HepG2 (cell line): ENCODE data around the gene SCNM1. TPM values are rescaled to one million over a fixed set of nuclear protein-coding genes. Genes with fewer than 3 reads are reported as not detected.
A peak's percentile ranks its signal among the peaks of the same experiment; 100 is the strongest.

Experiments
- AGO2 ChIP-seq: fragments of 200-400 bp; formaldehyde crosslinking; optimal IDR thresholded peaks from 2 replicates; pipeline ENCODE3; 2017; ENCODE audit warnings: mild to moderate bottlenecking, low read depth, low read length, moderate library complexity
- ARID2 ChIP-seq: sonication (generic); formaldehyde crosslinking; IDR thresholded peaks from 2 replicates; pipeline ENCODE4 v1.8.1; 2022; ENCODE audit warnings: mild to moderate bottlenecking, missing genetic modification reagents, borderline replicate concordance
- CERS6 ChIP-seq: sonication (generic); formaldehyde crosslinking; IDR thresholded peaks from 2 replicates; pipeline ENCODE4 v1.5.0; 2020; ENCODE audit warnings: missing genetic modification reagents
- HNRNPUL1 ChIP-seq: fragments of 200-400 bp; formaldehyde crosslinking; IDR thresholded peaks from 2 replicates; pipeline ENCODE4 v1.6.1; 2017; ENCODE audit warnings: low read depth, mild to moderate bottlenecking, low read length, moderate library complexity
- JUND ChIP-seq: sonication (generic); formaldehyde crosslinking; IDR thresholded peaks from 2 replicates; pipeline ENCODE4 v1.8.0; 2022; ENCODE audit warnings: mild to moderate bottlenecking, missing genetic modification reagents
- KDM2A ChIP-seq: sonication (generic); formaldehyde crosslinking; IDR thresholded peaks from 2 replicates; pipeline ENCODE4 v1.4.0; 2020; ENCODE audit warnings: low read depth, missing genetic modification reagents, borderline replicate concordance
- KLF12 ChIP-seq: sonication (generic); formaldehyde crosslinking; IDR thresholded peaks from 2 replicates; pipeline ENCODE4 v1.4.0; 2020; ENCODE audit warnings: missing genetic modification reagents, borderline replicate concordance
- LBX2 ChIP-seq: sonication (generic); formaldehyde crosslinking; IDR thresholded peaks from 2 replicates; pipeline ENCODE4 v1.5.0; 2020; ENCODE audit warnings: missing genetic modification reagents, mild to moderate bottlenecking, borderline replicate concordance
- NAIF1 ChIP-seq: sonication (generic); formaldehyde crosslinking; IDR thresholded peaks from 2 replicates; pipeline ENCODE4 v1.5.0; 2020; ENCODE audit warnings: mild to moderate bottlenecking, missing genetic modification reagents, borderline replicate concordance
- NR2F1 ChIP-seq, 2 experiments: fragments of 450-650 bp in 1 of 2; formaldehyde crosslinking in 1 of 2; IDR thresholded peaks; 2 replicates each; pipeline versions ENCODE4 v1.5.0 to v1.6.1; 2016 to 2020; ENCODE audit warnings: mild to moderate bottlenecking in 1 of 2, missing compliant biosample characterization in 1 of 2, missing genetic modification reagents in 1 of 2, moderate library complexity in 1 of 2
- NR2F6 ChIP-seq, 2 experiments: IDR thresholded peaks; 2 replicates each; pipeline ENCODE4 v1.6.1; 2016; ENCODE audit warnings: antibody characterized with exemption in 1 of 2, mild to moderate bottlenecking in 1 of 2
- RNF2 ChIP-seq: fragments of 450-650 bp; conservative IDR thresholded peaks from 2 replicates; pipeline ENCODE4 v1.6.1; 2016; ENCODE audit warnings: low read depth
- SMARCE1 ChIP-seq: fragments of 450-650 bp; IDR thresholded peaks from 2 replicates; pipeline ENCODE4 v1.6.1; 2017; ENCODE audit warnings: borderline replicate concordance
- ZNF180 ChIP-seq: sonication (generic); formaldehyde crosslinking; IDR thresholded peaks from 2 replicates; pipeline ENCODE4 v1.4.0; 2020; ENCODE audit warnings: low read depth, missing genetic modification reagents, borderline replicate concordance
- ZNF773 ChIP-seq: sonication (generic); formaldehyde crosslinking; IDR thresholded peaks from 2 replicates; pipeline ENCODE4 v1.4.0; 2020; ENCODE audit warnings: missing genetic modification reagents, borderline replicate concordance
- polyA plus RNA-seq, 8 experiments: library from polyadenylated mRNA; depleted of rRNA in 3 of 8; stranded (reverse) in 7 of 8; unstranded in 1 of 8; fragments of >200 nt; fragmentation: Illumina TruSeq in 4 of 8; extraction: Trizol in 4 of 8; gene quantifications; 2 replicates each; pipeline versions ENCODE4 v1.2.1 to v1.2.3, GENCODE V29; 2011 to 2016; ENCODE audit warnings: low read depth in 4 of 8, missing spikeins in 1 of 8, mixed read lengths in 1 of 8; ENCODE audit not compliant: insufficient read depth in 1 of 8
- total RNA-seq, 5 experiments: library from RNA; depleted of rRNA; stranded (reverse); fragments of >200 nt; fragmentation: Illumina TruSeq; extraction: Trizol; gene quantifications; 2 replicates each; pipeline ENCODE4 v1.2.3, GENCODE V29; 2016; ENCODE audit warnings: low read depth in 1 of 5
- TF ChIP-seq, protein P1 (sequence below): sonication (generic); formaldehyde crosslinking; IDR thresholded peaks from 2 replicates; pipeline ENCODE4 v1.4.0; 2020; ENCODE audit warnings: missing genetic modification reagents
- TF ChIP-seq, protein P2 (sequence below): sonication (generic); formaldehyde crosslinking; IDR thresholded peaks from 2 replicates; pipeline ENCODE4 v1.4.0; 2020; ENCODE audit warnings: missing genetic modification reagents
- TF ChIP-seq, protein P3 (sequence below): sonication (generic); formaldehyde crosslinking; IDR thresholded peaks from 2 replicates; pipeline ENCODE4 v1.8.0; 2022; ENCODE audit warnings: missing genetic modification reagents, mild to moderate bottlenecking, moderate library complexity, borderline replicate concordance
- TF ChIP-seq, protein P4 (sequence below): sonication (generic); formaldehyde crosslinking; IDR thresholded peaks from 2 replicates; pipeline ENCODE4 v1.4.0; 2020; ENCODE audit warnings: low read depth, missing genetic modification reagents

The SCNM1 gene
- total and polyA plus RNA-seq, 2 of the 13 experiments (the other 11 are each of a cell fraction or from before 2014, with no cell fraction given): 16.3 to 31.5 TPM

DNA sequence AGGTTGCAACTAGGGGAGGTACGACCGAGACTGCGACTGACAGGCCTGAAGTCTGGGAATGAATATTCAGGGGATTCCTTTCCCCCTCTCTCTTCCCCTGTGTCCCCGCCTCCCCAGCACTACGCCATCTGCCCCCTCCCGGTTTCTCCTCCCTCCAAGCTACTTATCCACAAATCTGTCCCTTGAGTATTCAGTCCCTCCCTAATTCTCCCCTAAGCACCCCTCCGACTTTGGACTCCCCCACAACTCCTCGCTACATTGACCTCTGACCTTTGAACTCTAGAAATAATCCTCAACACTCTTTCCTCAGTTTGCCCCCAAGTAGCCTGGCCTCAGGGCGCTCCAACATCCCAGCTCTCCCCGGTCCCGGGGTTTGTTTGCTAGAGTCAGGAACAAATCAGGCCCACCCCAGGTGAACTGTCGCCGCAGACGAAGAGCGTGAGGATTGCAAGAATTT is 635 bp upstream of the SCNM1 start (continued):
- TF ChIP-seq NR2F1 (CRISPR knock-in tag; IDR thresholded peaks at IDR 0.05) (peak in 1 of 2 experiments; percentile 78; a peak in 2 of 4 replicates), SMARCE1 (no peak), RNF2 (no peak), AGO2 (no peak), LBX2 (no peak), NAIF1 (no peak), CERS6 (CRISPR knock-in tag) (no peak), KDM2A (CRISPR knock-in tag) (no peak), HNRNPUL1 (no peak), ZNF773 (CRISPR knock-in tag) (no peak), KLF12 (CRISPR knock-in tag) (no peak), JUND (CRISPR knock-in tag) (no peak), ZNF180 (CRISPR knock-in tag) (no peak), ARID2 (CRISPR knock-in tag) (no peak), NR2F6 (IDR thresholded peaks at IDR 0.05) (peak; percentile 75), NR2F6 (CRISPR knock-in tag; IDR thresholded peaks at IDR 0.05) (no peak; the same call in 1 of the 2 replicates)
- TF ChIP-seq, protein P1, sequence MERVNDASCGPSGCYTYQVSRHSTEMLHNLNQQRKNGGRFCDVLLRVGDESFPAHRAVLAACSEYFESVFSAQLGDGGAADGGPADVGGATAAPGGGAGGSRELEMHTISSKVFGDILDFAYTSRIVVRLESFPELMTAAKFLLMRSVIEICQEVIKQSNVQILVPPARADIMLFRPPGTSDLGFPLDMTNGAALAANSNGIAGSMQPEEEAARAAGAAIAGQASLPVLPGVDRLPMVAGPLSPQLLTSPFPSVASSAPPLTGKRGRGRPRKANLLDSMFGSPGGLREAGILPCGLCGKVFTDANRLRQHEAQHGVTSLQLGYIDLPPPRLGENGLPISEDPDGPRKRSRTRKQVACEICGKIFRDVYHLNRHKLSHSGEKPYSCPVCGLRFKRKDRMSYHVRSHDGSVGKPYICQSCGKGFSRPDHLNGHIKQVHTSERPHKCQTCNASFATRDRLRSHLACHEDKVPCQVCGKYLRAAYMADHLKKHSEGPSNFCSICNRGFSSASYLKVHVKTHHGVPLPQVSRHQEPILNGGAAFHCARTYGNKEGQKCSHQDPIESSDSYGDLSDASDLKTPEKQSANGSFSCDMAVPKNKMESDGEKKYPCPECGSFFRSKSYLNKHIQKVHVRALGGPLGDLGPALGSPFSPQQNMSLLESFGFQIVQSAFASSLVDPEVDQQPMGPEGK (CRISPR knock-in tag): 0 out of 2 replicates have a peak, but pooled peaks have one; percentile 29
- TF ChIP-seq, protein P2, sequence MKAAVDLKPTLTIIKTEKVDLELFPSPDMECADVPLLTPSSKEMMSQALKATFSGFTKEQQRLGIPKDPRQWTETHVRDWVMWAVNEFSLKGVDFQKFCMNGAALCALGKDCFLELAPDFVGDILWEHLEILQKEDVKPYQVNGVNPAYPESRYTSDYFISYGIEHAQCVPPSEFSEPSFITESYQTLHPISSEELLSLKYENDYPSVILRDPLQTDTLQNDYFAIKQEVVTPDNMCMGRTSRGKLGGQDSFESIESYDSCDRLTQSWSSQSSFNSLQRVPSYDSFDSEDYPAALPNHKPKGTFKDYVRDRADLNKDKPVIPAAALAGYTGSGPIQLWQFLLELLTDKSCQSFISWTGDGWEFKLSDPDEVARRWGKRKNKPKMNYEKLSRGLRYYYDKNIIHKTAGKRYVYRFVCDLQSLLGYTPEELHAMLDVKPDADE (CRISPR knock-in tag): no peak
- TF ChIP-seq, protein P3, sequence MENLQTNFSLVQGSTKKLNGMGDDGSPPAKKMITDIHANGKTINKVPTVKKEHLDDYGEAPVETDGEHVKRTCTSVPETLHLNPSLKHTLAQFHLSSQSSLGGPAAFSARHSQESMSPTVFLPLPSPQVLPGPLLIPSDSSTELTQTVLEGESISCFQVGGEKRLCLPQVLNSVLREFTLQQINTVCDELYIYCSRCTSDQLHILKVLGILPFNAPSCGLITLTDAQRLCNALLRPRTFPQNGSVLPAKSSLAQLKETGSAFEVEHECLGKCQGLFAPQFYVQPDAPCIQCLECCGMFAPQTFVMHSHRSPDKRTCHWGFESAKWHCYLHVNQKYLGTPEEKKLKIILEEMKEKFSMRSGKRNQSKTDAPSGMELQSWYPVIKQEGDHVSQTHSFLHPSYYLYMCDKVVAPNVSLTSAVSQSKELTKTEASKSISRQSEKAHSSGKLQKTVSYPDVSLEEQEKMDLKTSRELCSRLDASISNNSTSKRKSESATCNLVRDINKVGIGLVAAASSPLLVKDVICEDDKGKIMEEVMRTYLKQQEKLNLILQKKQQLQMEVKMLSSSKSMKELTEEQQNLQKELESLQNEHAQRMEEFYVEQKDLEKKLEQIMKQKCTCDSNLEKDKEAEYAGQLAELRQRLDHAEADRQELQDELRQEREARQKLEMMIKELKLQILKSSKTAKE (CRISPR knock-in tag): no peak
- TF ChIP-seq, protein P4, sequence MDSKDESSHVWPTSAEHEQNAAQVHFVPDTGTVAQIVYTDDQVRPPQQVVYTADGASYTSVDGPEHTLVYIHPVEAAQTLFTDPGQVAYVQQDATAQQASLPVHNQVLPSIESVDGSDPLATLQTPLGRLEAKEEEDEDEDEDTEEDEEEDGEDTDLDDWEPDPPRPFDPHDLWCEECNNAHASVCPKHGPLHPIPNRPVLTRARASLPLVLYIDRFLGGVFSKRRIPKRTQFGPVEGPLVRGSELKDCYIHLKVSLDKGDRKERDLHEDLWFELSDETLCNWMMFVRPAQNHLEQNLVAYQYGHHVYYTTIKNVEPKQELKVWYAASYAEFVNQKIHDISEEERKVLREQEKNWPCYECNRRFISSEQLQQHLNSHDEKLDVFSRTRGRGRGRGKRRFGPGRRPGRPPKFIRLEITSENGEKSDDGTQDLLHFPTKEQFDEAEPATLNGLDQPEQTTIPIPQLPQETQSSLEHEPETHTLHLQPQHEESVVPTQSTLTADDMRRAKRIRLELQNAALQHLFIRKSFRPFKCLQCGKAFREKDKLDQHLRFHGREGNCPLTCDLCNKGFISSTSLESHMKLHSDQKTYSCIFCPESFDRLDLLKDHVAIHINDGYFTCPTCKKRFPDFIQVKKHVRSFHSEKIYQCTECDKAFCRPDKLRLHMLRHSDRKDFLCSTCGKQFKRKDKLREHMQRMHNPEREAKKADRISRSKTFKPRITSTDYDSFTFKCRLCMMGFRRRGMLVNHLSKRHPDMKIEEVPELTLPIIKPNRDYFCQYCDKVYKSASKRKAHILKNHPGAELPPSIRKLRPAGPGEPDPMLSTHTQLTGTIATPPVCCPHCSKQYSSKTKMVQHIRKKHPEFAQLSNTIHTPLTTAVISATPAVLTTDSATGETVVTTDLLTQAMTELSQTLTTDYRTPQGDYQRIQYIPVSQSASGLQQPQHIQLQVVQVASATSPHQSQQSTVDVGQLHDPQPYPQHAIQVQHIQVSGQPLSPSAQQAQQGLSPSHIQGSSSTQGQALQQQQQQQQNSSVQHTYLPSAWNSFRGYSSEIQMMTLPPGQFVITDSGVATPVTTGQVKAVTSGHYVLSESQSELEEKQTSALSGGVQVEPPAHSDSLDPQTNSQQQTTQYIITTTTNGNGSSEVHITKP (CRISPR knock-in tag): peak; percentile 70
